Spleen (tissue), 7 donors: Measurements from ENCODE around the gene OSBPL10.

Experiments
- CTCF ChIP-seq, 11 experiments: fragments of 200-600 bp in 7 of 11; fragments of 450-650 bp in 4 of 11; sonication (generic) in 4 of 11; IDR thresholded peaks in 8 of 11; conservative IDR thresholded peaks in 3 of 11; 1 replicate in 7 of 11; 2 replicates in 4 of 11; pipeline versions ENCODE4 v1.4.0 to v1.8.0; 2016 to 2021; ENCODE audit warnings: antibody characterized with exemption in 11 of 11, inconsistent platforms in 4 of 11, mild to moderate bottlenecking in 1 of 11
- POLR2A ChIP-seq, 3 donors: fragments of 450-650 bp; IDR thresholded peaks; one replicate each; pipeline ENCODE4 v1.5.1; 2017; ENCODE audit warnings: antibody characterized with exemption in 3 of 3, mild to moderate bottlenecking in 1 of 3
- POLR2AphosphoS5 ChIP-seq, 3 donors: sonication (generic); formaldehyde crosslinking; IDR thresholded peaks; one replicate each; pipeline ENCODE4 v1.5.1; 2017; ENCODE audit warnings: antibody characterized with exemption in 3 of 3
- donor health status: DM: no; HTN: no; CAD: no; lungs with moderate emphysema.
- donor health status: DM: no; HTN: no; CAD: no.
- donor health status: DM: no; HTN: no; CAD: no.

- TF ChIP-seq CTCF (IDR thresholded peaks at IDR 0.05 in 8 of 11, conservative IDR thresholded peaks at IDR 0.05 in 3 of 11), result no peak
- no peak for TF ChIP-seq POLR2A (IDR thresholded peaks at IDR 0.05)
- TF ChIP-seq POLR2AphosphoS5 (IDR thresholded peaks at IDR 0.05), result no peak
Observed at GRCh38 chr3:31833391-31834190, 147.5 kb downstream of the OSBPL10 start.
